ENCODE results near the gene PWWP2B.
"Not testable (repeated sequence)": the region's sequence is repeated elsewhere in the genome, so short reads cannot be mapped to it uniquely, and the experiment has no call there.

The PWWP2B gene

DNA sequence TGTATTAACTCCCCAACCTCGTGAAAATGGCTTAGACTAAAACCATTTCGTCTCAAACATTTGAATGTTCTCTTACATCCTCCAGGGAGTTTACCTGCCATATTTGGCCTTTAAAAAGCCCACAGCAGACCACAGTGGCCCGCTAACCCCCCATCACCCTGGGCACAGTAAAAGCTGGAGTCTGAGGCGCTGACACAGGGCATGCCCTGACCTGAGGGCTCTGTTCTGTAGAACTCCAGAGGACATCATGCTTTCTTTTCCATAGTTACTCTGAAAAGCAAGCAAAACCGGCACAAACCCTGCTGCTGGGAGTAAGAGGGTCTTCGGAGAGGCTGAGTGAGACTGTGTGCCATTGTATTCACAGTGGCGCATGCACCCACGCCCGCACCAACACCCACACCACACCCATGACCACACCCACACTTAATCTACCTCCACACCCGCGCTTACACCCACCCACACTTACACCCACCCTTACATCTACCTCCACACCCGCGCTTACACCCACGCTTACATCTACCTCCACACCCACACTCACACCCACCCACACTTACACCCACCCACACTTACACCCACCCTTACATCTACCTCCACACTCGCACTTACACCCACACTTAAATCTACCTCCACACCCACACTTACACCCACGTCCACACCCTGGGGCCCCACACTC, 32.9 kb upstream of the PWWP2B start:
- no peak for DNase-seq

DNA sequence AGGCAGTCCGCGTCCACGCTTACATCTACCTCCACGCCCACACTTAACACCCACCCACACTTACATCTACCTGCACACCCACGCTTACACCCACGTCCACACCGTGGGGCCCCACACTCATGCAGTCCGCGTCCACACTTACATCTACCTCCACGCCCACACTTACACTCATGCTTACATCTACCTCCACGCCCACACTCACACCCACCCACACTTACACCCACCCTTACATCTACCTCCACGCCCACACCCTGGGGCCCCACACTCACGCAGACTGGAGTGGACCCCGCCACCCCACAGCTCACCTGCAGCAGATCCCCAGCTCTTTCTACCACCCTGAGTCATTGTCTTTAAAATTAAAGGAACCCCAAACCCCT, 32.4 kb upstream of the PWWP2B start:
- DNase-seq: no peak

DNA sequence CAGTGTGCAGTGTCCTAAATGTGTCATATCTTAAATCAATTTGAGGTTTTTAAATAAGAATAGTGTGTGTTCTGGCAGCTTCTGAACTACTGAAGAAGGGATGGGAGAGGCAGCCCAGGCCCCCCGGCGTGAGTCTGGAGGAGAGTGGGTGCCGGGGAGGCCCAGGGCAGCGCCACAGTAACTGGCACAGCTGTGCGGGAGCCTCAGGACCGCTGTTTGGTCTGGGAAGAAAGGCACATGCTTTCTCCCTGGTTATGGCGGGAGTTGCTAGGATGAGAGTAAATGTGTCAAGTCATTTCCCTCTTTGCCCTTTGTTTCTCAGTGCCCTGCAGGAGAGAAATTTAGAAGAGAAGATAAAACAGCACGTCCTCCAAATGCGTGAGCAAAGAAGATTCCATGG, 31.9 kb upstream of the PWWP2B start:
- DNase-seq: no peak

DNA sequence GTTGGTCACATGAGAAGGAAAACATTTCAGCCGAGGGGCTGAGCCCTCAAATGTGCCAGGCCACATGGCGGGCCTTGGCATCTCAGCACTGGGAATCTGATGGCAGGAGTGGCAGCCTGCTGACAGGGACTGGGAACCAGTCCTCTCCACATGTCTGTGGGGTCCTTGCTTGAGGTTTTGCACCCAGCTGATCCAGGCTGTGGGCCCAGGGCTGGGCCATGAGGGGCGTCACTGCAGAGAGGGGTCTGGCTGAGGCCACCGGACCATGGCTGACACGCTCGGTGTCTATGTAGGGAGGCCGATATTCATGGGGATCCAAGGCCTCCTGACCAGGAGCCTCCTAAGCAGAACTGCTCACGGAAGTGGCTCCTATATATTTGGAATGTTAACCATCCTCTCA, 31.0 kb upstream of the PWWP2B start:
- no peak for DNase-seq

DNA sequence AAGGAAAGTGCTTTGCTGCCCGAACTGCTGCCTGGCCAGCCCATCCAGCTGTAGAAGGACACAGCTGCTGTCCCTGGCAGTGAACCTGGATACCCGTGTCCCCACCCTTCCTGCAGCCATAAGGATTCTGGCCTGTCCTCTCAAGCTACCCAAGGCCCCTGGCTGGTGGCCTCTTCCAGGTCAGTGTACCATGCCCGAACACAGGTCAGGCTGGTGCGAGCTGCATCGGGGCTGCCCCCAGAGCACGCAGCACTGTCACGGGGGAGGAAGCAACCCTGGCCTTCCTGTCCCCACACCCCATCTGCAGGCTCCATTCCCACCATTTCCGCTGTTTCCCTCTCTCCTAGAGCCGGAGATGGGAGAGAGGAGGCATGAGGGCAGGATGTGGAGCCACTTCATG, 30.5 kb upstream of the PWWP2B start:
- DNase-seq: no peak

DNA sequence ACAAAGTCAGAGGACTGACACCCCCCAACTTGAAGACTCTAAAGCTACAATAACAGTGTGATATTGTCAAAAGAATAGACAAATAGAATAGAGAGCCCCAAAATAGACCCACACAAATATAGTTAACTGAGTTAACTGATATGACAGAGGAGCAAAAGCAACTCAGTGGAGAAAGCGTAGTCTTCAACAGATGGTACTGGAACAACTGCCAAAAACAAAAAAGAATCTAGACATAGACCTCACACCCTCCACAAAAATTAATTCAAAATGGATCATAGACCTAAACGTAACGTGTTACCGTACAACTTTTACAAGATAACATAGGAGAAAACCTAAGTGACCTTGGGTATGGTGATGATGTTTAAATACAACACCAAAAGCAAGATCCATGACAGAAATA, 28.6 kb upstream of the PWWP2B start:
- DNase-seq: no peak

DNA sequence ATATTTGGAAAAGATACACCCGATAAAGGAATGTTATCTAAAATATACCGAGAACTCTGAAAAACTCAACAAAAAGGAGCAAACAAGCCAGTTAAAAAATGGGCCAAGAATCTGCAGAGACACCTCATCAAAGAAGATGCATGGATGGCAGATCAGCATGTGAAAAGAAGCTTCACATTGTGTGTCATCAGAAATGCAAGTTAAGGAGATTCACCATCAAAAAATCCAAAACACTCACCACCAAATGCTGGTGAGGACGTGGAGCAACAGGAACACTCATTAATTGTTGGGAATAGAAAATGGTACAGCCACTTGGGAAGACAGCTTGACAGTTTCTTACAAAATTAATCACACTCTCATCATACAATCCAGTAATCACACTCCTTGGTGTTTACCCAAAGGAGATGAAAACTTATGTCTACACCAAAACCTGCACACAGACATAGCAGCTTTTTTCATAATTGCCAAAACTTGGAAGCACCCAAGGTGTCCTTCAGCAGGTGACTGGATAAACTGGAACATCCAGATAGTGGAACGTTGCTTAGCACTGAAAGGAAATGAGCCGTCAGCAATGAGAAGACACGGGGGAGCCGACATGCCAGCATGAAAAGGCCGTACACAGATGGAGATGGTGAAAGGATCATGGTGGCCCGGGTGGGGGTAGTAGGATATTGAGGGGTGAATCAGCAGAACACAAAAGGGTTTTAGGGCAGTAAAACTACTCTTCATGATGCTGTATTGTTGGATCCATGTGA, 27.9 kb upstream of the PWWP2B start:
- DNase-seq: no peak

DNA sequence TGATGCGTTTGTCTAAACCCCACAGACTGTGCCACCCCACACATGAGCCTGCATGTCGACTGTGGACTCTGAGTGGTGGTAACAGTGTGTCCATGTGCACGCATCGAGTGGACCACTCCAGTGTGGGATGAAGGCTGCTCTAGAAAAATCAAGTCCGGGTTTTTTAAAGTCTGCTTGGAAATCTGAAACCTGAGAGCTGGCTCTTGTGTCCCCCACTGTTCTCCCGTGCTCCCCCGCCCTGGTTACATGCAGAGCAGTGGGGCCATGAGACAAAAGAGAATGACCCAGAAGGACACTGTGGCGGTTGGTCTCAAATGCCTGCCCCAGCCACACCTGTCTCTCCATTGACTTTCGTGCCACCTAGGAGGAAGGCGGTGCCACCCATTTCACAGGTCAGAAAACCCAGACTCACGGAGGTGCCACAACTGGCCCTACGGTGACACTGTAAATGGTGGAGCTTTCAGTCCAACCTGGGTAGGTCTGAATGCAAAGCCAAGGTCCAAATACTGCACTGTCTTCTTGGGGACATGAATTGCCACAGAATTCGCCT, 27.3 kb upstream of the PWWP2B start:
- DNase-seq: no peak

DNA sequence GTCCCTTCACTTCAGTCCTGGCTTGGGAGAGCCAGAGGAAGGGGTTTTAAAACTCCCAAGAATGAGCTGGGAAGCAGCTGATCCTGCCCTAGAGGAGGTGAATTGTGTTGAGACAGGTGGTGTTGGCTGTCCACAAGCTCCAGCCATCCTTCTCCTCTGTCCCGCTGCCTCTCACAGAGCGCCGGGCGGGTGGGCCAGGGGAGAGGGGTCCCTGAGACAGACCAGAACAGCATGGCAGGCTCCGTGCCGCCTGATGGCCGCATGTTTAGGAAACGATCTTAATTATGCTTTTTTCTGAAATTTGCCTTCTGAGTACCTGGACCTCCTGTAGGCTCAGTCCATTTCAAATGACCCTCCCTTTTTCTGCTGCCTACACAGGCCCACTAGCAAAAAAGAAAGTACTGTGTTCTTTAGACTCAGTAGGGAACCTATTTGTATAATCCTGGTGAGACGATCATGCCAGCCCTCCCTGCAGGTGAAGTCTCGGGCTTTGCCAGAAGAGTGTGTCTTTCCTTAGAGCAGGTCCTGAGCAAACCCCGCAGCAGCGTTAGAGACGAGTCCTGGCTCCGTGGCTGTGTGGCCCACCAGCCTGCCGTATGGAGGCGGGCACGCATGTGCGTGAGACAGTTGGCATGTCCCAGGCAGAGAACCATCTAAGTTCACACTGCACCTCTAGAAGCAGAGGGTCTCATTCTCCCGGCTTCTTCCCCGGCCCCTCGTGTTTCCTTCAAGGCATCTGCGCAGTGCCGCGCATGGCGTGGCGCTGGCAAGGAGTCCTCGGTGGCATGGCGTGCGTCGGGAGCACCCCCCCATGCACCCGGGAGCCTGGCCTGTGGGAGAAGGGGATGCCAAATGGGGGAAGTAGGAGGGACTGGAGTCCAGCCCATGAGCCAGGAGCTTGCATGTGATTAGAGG, 26.3 kb upstream of the PWWP2B start:
- DNase-seq: no peak

DNA sequence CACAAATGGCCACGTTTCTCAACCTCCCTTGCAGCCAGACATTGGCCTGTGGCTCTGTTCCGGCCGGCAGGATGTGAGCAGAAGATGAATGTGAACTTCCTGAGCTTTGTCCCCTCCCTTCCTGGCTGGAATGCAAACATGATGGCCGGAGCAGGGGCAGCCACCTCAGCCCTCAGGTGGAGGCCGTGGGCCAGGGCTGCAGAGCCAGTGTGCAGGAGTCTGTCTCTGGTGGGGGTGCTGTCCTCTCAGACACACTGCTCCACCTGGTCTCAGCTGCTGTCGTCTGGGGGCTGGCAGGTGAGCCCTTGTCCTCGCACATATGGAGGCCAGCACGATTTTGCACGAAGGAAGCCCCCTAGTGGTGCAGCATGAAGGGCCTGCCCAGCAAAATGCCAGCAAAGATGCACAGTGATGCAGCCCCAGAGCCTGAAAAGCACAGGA, 25.3 kb upstream of the PWWP2B start:
- no peak for DNase-seq

DNA sequence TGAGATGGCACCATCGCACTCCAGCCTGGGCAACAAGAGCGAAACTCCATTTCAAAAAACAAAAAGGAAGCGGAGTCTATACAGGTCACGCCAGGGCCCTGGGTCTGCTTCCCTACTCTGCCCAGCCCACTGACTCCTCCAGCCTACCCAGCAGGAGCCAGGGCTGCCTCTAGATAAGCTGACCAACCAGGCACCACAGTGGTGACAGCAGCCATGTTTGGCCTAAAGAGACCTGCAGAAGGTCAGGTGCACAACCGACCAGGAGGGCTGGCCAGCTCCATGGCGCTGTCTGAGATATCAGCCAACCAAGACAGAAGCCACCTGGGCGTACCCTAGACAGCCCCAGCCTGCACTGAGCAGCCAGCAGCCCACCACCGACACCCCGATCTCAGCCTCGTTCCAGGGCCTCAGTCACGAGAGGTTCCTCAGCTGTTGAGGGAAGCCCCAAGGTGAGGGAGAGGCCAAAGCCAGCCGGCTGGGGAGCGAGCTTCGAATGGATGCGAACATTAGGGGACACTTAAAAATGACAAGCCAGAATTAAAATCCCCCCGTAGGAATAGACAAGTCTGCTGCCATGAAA, 24.4 kb upstream of the PWWP2B start:
- no peak for DNase-seq

DNA sequence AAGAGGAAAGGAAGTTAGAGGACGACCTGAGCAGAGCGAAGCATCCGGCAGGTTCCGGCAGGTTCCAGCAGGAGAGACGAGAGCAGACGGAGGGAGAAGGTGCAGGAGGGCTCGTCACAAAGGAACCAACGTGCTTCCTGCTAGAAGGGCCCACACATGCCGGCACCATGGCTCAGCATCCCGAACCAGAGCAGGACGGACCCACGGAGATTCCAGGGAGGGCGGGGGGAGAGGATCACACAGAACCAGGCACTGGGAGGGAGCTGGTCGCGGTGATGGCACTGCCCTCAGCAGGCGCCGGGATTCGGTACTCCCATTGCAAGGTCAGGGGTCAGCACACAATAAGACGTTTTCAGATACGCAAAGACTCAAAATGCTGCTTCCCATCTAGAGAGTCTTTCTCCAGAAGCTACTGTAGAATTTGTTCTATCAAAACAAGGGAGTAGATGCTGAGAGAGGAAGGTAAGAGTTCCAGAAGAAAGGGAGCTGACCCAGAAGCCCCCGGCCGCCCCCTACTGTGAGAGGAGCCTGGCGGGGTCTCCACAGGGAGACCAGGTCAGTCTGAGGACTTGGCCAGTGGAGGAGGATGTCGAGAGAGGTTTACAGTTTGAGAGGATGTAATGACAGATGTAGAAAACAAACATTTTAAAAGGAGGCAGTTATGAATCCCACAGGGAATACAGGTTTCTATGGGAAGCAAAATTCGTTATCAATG, 23.6 kb upstream of the PWWP2B start:
- no peak for DNase-seq

DNA sequence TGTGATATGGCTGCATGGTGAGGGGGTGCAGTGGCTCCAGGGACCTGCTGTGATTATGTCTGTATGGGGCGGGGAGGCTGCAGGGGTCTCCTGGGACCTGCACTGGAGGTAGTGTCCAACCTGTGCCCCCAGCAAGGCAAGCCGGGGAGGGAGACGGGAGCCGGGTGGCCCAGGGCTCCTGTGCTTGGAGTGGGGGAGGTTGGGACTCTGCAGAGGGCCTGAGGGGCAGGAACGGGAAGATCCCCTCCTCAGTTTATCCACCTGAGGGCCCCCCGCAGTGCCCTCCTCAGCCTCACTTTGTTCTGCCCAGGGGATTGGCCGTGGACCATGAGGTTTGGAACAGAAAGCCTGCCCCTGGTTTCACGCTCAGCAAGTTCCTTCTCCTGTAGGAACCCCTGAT, 22.8 kb upstream of the PWWP2B start:
- no peak for DNase-seq

DNA sequence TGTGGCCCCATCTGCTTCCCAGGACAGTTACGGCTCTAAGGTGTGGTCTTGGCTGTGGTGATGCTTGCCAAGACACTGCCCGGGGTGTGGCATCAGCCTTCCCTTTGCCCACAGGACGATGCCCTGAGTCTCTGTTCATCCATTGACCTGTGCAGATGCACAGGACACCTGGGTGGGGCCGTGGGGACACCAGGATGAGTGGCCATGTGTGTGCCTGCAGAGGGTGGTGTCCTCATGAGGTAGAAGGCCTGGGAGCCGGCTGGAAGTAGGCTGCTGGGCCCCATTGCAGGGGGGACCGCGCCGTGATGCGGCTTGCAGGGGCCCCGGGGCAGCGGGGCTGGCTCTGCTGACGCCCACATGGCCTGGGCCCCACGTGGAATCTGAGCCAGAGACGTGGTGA, 22.4 kb upstream of the PWWP2B start:
- DNase-seq: no peak

DNA sequence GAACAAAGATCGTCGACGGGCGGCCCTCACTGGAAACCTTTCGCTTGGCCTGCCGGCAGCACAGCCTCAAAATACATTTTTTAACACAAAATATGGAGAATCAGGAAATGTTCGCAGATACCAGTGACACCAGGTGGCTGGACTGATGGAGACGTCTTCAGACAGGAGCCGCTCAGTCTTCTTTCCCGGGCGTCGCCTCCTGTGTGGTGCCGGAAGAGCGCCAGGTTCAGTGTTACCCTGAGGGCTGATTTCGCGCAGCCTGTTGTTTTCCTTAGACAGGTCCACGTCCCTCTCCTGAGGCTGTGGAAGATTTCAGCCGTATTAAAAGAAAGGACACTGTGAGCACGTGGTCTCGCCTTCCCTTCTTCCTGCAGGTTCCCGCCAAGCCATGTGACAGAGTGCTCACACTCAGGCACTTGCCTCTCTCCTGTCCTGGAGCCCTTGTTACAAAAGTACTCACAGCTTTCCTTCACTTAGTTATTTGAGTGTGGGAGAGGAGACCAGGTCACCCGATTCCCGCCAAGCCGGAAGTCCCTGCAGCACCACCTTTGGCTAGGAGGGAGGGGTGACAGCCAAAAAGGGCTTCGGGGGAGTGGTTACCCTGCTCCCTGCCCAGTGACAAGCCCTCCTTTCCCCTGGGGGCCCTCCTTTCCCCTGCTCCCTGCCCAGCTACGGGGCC, 21.7 kb upstream of the PWWP2B start:
- DNase-seq: no peak

DNA sequence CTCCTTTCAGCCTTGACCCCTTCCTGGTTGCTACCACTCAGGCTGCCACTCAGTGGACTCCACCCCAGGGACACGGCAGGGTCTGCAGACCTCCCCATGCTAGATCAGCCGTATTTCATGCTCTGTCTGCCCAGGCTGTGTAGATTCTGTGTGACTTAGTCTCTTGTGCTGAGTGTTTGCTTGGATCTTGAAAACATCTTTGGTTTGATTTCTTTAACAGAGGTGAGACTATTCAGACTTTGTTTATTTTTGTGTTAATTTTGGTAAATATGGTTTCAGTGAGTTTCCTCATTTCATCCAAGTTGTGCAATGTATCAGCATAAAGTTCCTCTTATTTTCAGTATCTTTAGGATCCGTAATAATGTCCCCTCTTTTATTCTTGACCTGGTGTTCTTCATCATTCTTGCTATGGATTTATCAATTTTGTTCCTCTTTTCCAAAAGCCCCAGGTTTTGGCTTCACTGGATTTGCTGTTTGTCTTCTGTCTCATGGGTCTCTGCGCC, 21.2 kb upstream of the PWWP2B start:
- DNase-seq: no peak

DNA sequence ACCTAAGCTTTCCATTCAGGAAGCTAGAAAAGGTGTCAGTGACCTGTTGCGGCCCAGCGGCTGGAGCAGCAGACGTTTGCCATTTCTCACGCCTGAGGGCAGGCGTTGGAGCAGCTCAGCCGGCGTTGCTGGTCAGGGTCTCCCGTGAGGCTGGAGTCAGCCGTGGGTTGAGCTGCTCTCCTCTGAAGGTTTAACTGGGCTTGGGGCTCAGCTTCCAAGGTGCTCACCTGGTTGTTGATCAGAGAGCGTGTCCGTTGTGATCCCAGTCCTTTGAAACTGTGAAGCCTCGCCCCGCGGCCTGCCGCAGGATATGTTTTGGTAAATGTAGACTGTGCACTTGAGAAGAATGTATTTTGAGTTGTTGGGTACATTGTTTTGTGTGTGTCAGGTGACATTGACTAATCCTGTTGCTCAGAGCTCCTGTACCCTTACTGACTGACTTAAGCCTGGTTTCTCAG, 20.6 kb upstream of the PWWP2B start:
- no peak for DNase-seq

DNA sequence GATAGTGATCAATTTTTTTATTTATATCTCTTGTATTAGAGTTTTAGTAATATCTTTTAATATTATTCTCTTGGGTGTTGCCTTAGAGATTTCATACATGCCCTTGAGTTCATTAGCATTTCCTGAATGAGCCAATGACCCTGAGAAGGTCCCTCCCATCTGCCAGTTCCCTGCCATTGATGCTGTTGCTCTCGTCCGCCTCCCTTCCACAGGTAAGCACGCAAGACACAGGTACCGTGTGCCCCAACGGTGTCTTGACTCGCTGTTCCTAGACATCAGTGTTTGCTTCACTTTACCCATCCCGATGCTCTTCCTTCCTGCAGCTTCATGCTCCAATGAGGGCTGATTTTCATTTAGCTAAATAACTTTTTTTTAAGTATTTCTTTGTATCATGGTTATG, 19.7 kb upstream of the PWWP2B start:
- DNase-seq: no peak

DNA sequence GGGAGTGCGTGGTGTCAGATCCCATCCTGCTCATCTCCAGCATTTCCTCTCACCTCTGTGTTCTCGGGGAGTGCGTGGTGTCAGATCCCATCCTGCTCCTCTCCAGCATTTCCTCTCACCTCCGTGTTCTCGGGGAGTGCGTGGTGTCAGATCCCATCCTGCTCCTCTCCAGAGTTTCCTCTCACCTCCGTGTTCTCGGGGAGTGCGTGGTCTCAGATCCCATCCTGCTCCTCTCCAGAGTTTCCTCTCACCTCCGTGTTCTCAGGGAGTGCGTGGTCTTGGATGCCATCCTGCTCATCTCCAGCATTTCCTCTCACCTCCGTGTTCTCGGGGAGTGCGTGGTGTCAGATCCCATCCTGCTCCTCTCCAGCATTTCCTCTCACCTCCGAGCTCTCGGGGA, 18.0 kb upstream of the PWWP2B start:
- not testable (repeated sequence) for DNase-seq

DNA sequence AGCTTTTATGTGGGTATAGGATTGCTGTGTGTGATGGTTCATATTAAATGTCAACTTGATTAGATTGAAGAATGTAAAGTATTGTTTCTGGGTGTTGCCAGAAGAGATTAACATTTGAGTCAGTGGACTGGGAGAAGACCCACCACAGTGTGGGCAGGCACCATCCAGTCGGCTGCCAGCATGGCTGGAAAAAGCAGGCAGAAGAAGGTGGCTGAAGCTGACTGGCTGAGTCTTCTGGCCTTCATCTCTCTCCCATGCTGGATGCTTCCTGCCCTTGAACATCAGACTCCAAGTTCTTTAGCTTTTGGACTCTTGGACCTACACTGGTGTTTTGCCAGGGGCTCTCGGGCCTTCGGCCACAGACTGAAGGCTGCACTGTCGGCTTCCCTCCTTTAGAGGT, 16.0 kb upstream of the PWWP2B start:
- not testable (repeated sequence) for DNase-seq

DNA sequence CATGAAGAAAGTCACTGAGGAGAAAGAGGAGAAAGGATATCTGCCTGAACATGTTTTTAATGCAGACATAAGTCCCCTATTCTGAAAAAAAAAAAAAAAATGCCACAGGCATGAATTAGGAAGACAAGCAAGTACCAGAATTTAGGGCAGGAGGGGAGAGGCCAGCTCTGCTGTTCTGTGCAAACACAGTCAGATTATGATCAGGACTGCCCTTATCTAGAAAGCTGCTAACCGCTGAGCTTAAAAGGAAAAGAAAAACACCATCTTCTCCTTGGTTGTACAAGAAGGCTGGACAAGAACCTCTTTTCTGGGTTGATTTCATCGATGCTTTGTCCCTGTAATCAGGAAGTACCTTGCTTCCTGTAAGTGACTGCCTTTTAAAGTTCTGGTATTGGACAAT, 15.3 kb upstream of the PWWP2B start:
- DNase-seq: no peak
